ENCODE results near the gene MPV17L2. TPM values are rescaled to one million over a fixed set of nuclear protein-coding genes. Genes with fewer than 3 reads are reported as not detected.
A peak's percentile ranks its signal among the peaks of the same experiment; 100 is the strongest.

MPV17L2 gene
- total and polyA plus RNA-seq, 12 donors = 10.3 to 47.4 (median 24.2) TPM

GRCh38 chr19:18203863-18204393 lies 10.9 kb downstream of the MPV17L2 start, which contains the start of gene RAB3A:
Gene RAB3A (minus strand): TSS chr19:18204042. CDS start chr19:18202740, 1,302 bp downstream.
- WGBS, 4 donors = 0% methylated on average over 11 to 50 of the region's 50 CpGs
- Histone ChIP-seq H3K4me3 (peak within 1 kb of the TSS in 3 of 4 donors; percentile 59 to 72 (median 62)), H3K36me3 (replicated peaks in 1 of 2) (peaks cover 0 to 7% of the 10 kb centered on the region in 2 donors), H3K27me3 (no peaks in the 10 kb centered on the region), H3K27ac (peak within 1 kb of the TSS; percentile 67 to 96 (median 92)), H3K9me3 (replicated peaks in 1 of 3) (no peaks in the 10 kb centered on the region), H3K4me1 (replicated peaks in 1 of 2) (peaks cover 19 to 23% of the 10 kb centered on the region in 2 donors)
- intact Hi-C loops (cut with DNase I) = no loop called here
- TF ChIP-seq POLR2A (IDR thresholded peaks at IDR 0.05) = peak; percentile 76 to 84
- peak in 1 of 6 experiments; percentile 1 for TF ChIP-seq CTCF (IDR thresholded peaks at IDR 0.05)
- DNase-seq = peak; percentile 100

- peak overlapping the region in 3 of 4 donors; percentile 15 to 72 (median 37) for H3K4me3 ChIP-seq
- no peaks in the 10 kb centered on the region for H3K27me3 ChIP-seq
- DNase-seq = peak in 5 of 7 donors; percentile 63 to 80 (median 75)
- intact Hi-C loops (cut with DNase I) = no loop called here
- peaks cover 19 to 23% of the 10 kb centered on the region in 2 donors for H3K4me1 ChIP-seq (replicated peaks in 1 of 2)
- H3K36me3 ChIP-seq (replicated peaks in 1 of 2) = peaks cover 0 to under 1% of the 10 kb centered on the region in 2 donors
- TF ChIP-seq POLR2A (IDR thresholded peaks at IDR 0.05) = peak in 1 of 2 donors; percentile 10
- TF ChIP-seq CTCF (IDR thresholded peaks at IDR 0.05) = peak in 1 of 6 experiments; percentile 8
- WGBS, 4 donors = 0 to 1% (median 0%) methylated on average over 20 to 22 of the region's 22 CpGs
- H3K27ac ChIP-seq = peak overlapping the region; percentile 67 to 96 (median 92)
- no peaks in the 10 kb centered on the region for H3K9me3 ChIP-seq (replicated peaks in 1 of 3)
Observed at GRCh38 chr19:18204394-18205199, 11.6 kb downstream of the MPV17L2 start.

- Histone ChIP-seq H3K27ac (peak overlapping the region; percentile 67 to 96 (median 92)), H3K4me1 (replicated peaks in 1 of 2) (peaks cover 19 to 23% of the 10 kb centered on the region in 2 donors), H3K4me3 (peak overlapping the region in 3 of 4 donors; percentile 15 to 72 (median 37)), H3K27me3 (no peaks in the 10 kb centered on the region), H3K36me3 (replicated peaks in 1 of 2) (no peaks in the 10 kb centered on the region), H3K9me3 (replicated peaks in 1 of 3) (no peaks in the 10 kb centered on the region)
- TF ChIP-seq CTCF (IDR thresholded peaks at IDR 0.05) (no peak), POLR2A (IDR thresholded peaks at IDR 0.05) (no peak)
- whole genome bisulfite sequencing, 4 donors = 28 to 35% (median 31%) methylated on average over 30 to 36 of the region's 36 CpGs
- peak; percentile 76 to 87 (median 80) for DNase-seq
- intact Hi-C loops (cut with DNase I) = no loop called here
Observed at GRCh38 chr19:18205200-18205892, 12.3 kb downstream of the MPV17L2 start.

GRCh38 chr19:18206018-18206417 lies 13.0 kb downstream of the MPV17L2 start:
- 83 to 87% (median 86%) methylated on average over 12 of the region's 12 CpGs for WGBS, 4 donors
- TF ChIP-seq CTCF (IDR thresholded peaks at IDR 0.05) (no peak), POLR2A (IDR thresholded peaks at IDR 0.05) (no peak)
- H3K9me3 ChIP-seq (replicated peaks in 1 of 3) = no peaks in the 10 kb centered on the region
- peaks cover 19 to 23% of the 10 kb centered on the region in 2 donors for H3K4me1 ChIP-seq (replicated peaks in 1 of 2)
- DNase-seq = no peak
- peak overlapping the region in 2 of 5 donors; percentile 94 to 96 for H3K27ac ChIP-seq
- no peak overlapping the region for H3K4me3 ChIP-seq
- intact Hi-C loops (cut with DNase I) = no loop called here
- H3K27me3 ChIP-seq = no peaks in the 10 kb centered on the region
- no peaks in the 10 kb centered on the region for H3K36me3 ChIP-seq (replicated peaks in 1 of 2)

Data from adrenal gland (tissue), 12 donors.